B cell (primary cell): ENCODE results near the gene TTLL6. TPM values are rescaled to one million over a fixed set of nuclear protein-coding genes. Genes with fewer than 3 reads are reported as not detected.

Experiments
- ATAC-seq: fragments of 200-7000 bp; cut with Tn5 transposase; one replicate; pipeline ENCODE4 v1.10.0; 2021; ENCODE audit warnings: low read depth, mild to moderate bottlenecking, moderate number of reproducible peaks, moderate library complexity
- CTCF ChIA-PET: fragments of 350-600 bp; sonication (Branson Sonifier 250); formaldehyde crosslinking; loops from one replicate; lab custom pipeline; 2021; ENCODE audit warnings: antibody characterized with exemption, inconsistent platforms; lab: Charles Lee
- POLR2A ChIA-PET: fragments of 350-600 bp; sonication (Branson Sonifier 250); formaldehyde crosslinking; loops from one replicate; lab custom pipeline; 2021; ENCODE audit warnings: antibody characterized with exemption; lab: Charles Lee
- DNase-seq: peaks from one replicate; pipeline ENCODE4 v3.0.0; 2013
- H2AFZ ChIP-seq: 2 replicates; pipeline ENCODE4 v1.6.1; 2012; ENCODE audit warnings: mild to moderate bottlenecking, low read depth, low read length; ENCODE audit not compliant: insufficient read depth, poor library complexity, severe bottlenecking
- H3K27ac ChIP-seq, 2 donors: 1 replicate in 1 of 2; 2 replicates in 1 of 2; pipeline ENCODE4 v1.5.1; 2012 to 2013; ENCODE audit warnings: low read length in 2 of 2, mild to moderate bottlenecking in 2 of 2, moderate library complexity in 1 of 2
- H3K27me3 ChIP-seq, 4 experiments: fragments of 200-600 bp in 1 of 4; sonication (generic) in 1 of 4; replicated peaks in 1 of 4; 1 replicate in 2 of 4; 2 replicates in 2 of 4; pipeline versions ENCODE4 v1.6.1 to v1.7.0; 2013 to 2016; ENCODE audit warnings: low read length in 3 of 4, mild to moderate bottlenecking in 2 of 4, mixed read lengths in 1 of 4, moderate library complexity in 1 of 4; ENCODE audit not compliant: insufficient read depth in 4 of 4, control insufficient read depth in 3 of 4; ENCODE audit errors: control extremely low read depth in 1 of 4
- H3K36me3 ChIP-seq, 2 experiments: replicated peaks in 1 of 2; 1 replicate in 1 of 2; 2 replicates in 1 of 2; pipeline versions ENCODE4 v1.6.1 to v1.7.1; 2013; ENCODE audit warnings: low read length in 1 of 2; ENCODE audit not compliant: insufficient read depth in 2 of 2, control insufficient read depth in 1 of 2; ENCODE audit errors: control extremely low read depth in 1 of 2, extremely low read depth in 1 of 2
- H3K4me1 ChIP-seq, 2 donors: fragments of 200-600 bp in 1 of 2; sonication (generic) in 1 of 2; 1 replicate in 1 of 2; 2 replicates in 1 of 2; pipeline versions ENCODE4 v1.5.1 to v1.6.1; 2013 to 2017; ENCODE audit warnings: low read length in 2 of 2; ENCODE audit not compliant: control insufficient read depth in 2 of 2, insufficient read depth in 2 of 2
- H3K4me2 ChIP-seq: replicated peaks from 2 replicates; pipeline ENCODE3; 2012; ENCODE audit warnings: mild to moderate bottlenecking, low read depth, low read length; ENCODE audit not compliant: poor library complexity, severe bottlenecking
- H3K4me3 ChIP-seq, 5 experiments: fragments of 200-600 bp in 1 of 5; sonication (generic) in 1 of 5; 1 replicate in 3 of 5; 2 replicates in 2 of 5; pipeline versions ENCODE4 v1.5.1 to v1.7.0; 2011 to 2016; ENCODE audit warnings: low read length in 4 of 5, mild to moderate bottlenecking in 4 of 5, low read depth in 2 of 5, control low read depth in 1 of 5, moderate library complexity in 1 of 5; ENCODE audit not compliant: insufficient read depth in 1 of 5; ENCODE audit errors: control extremely low read depth in 1 of 5, extremely low read depth in 1 of 5
- H3K79me2 ChIP-seq: fragments of 200-600 bp; sonication (generic); one replicate; pipeline ENCODE4 v1.6.0; 2016; ENCODE audit warnings: low read length; ENCODE audit not compliant: control insufficient read depth, insufficient read depth
- H3K9ac ChIP-seq: fragments of 200-600 bp; sonication (generic); 2 replicates; pipeline ENCODE4 v1.6.1; 2017; ENCODE audit warnings: mild to moderate bottlenecking, low read length, moderate library complexity
- H3K9me3 ChIP-seq, 3 donors: one replicate each; pipeline versions ENCODE4 v1.6.1 to v1.7.1; 2013; ENCODE audit warnings: low read length in 2 of 3; ENCODE audit not compliant: control insufficient read depth in 2 of 3, insufficient read depth in 1 of 3; ENCODE audit errors: control extremely low read depth in 1 of 3
- H4K20me1 ChIP-seq: 2 replicates; pipeline ENCODE4 v1.6.0; 2012; ENCODE audit warnings: mild to moderate bottlenecking, low read length; ENCODE audit not compliant: insufficient read depth, control insufficient read depth, poor library complexity, severe bottlenecking
- H3K27ac Mint-ChIP-seq: one replicate; pipeline ENCODE4 v1.8.0; 2021; ENCODE audit warnings: mixed read lengths
- H3K27me3 Mint-ChIP-seq: one replicate; pipeline ENCODE4 v1.8.0; 2021; ENCODE audit warnings: mixed read lengths
- H3K4me1 Mint-ChIP-seq: one replicate; pipeline ENCODE4 v1.8.0; 2021; ENCODE audit warnings: mixed read lengths
- H3K4me3 Mint-ChIP-seq: one replicate; pipeline ENCODE4 v1.8.0; 2021; ENCODE audit warnings: mixed read lengths
- H3K9me3 Mint-ChIP-seq: one replicate; pipeline ENCODE4 v1.8.0; 2022; ENCODE audit warnings: mixed read lengths; ENCODE audit not compliant: insufficient read depth
- EZH2 ChIP-seq: IDR thresholded peaks from 2 replicates; pipeline ENCODE4 v1.6.1; 2012; ENCODE audit warnings: borderline replicate concordance, low read depth, mild to moderate bottlenecking, moderate library complexity, low read length; ENCODE audit not compliant: insufficient read depth, poor library complexity, severe bottlenecking
- WGBS: methylation state at CpG from one replicate; pipeline ENCODE4 v1.1.5; 2013; ENCODE audit warnings: missing lambda C conversion rate; ENCODE audit not compliant: insufficient coverage; 5-methylcytosine and 5-hydroxymethylcytosine counted together
- intact Hi-C: fragments of 100-400 bp; cut with micrococcal nuclease; formaldehyde crosslinking; loops from one replicate; pipeline ENCODE4 v1.10.0; 2022
- polyA plus RNA-seq: library from polyadenylated mRNA; depleted of rRNA; stranded (reverse); fragments of >200 nt; gene quantifications from 2 replicates; pipeline ENCODE4 v1.2.3, GENCODE V29; 2012
- total RNA-seq, 2 donors: library from RNA; stranded (reverse); fragments of 120-200 nt in 1 of 2; gene quantifications; 1 replicate in 1 of 2; 2 replicates in 1 of 2; pipeline versions ENCODE4 v1.2.3 to v1.2.4, GENCODE V29; 2013 to 2022
- TF ChIP-seq, protein P1 (sequence below): fragments of 200-600 bp; IDR thresholded peaks from one replicate; pipeline ENCODE4 v1.8.0; 2022; ENCODE audit warnings: antibody characterized with exemption, mild to moderate bottlenecking

Gene TTLL6
- total and polyA plus RNA-seq, 2 donors (not counting 1 experiment from before 2014, with no cell fraction given), result not detected

- Histone ChIP-seq H3K36me3 (no peaks in the 10 kb centered on the region), H3K79me2 (no peaks in the 10 kb centered on the region), H3K9me3 (peaks cover 0 to 39% (median 0%) of the 10 kb centered on the region in 3 donors), H4K20me1 (no peaks in the 10 kb centered on the region), H3K4me3 (no peak overlapping the region), H3K4me1 (peaks cover 35 to 62% of the 10 kb centered on the region in 2 donors), H3K27me3 (peaks cover 0 to 92% (median 80%) of the 10 kb centered on the region in 4 experiments), H3K4me2 (no peak overlapping the region), H3K9ac (no peak overlapping the region), H2AFZ (no peak overlapping the region), H3K27ac (no peak overlapping the region)
- no peak for TF ChIP-seq EZH2
- TF ChIP-seq, protein P1, sequence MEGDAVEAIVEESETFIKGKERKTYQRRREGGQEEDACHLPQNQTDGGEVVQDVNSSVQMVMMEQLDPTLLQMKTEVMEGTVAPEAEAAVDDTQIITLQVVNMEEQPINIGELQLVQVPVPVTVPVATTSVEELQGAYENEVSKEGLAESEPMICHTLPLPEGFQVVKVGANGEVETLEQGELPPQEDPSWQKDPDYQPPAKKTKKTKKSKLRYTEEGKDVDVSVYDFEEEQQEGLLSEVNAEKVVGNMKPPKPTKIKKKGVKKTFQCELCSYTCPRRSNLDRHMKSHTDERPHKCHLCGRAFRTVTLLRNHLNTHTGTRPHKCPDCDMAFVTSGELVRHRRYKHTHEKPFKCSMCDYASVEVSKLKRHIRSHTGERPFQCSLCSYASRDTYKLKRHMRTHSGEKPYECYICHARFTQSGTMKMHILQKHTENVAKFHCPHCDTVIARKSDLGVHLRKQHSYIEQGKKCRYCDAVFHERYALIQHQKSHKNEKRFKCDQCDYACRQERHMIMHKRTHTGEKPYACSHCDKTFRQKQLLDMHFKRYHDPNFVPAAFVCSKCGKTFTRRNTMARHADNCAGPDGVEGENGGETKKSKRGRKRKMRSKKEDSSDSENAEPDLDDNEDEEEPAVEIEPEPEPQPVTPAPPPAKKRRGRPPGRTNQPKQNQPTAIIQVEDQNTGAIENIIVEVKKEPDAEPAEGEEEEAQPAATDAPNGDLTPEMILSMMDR, result no peak
- peaks cover 82% of the 10 kb centered on the region for H3K27me3 Mint-ChIP-seq
- intact Hi-C loops, result no loop called here
- no peak for DNase-seq
- H3K4me3 Mint-ChIP-seq, result no peak overlapping the region
- H3K27ac Mint-ChIP-seq, result no peak overlapping the region
- ChIA-PET CTCF (interaction anchor here (0.6 kb wide), 1 partner anchor 301 kb away, joined by 4 read pairs; no protein-coding TSS in a partner anchor), POLR2A (no interaction called here)
- peaks cover 23% of the 10 kb centered on the region for H3K4me1 Mint-ChIP-seq
- H3K9me3 Mint-ChIP-seq, result no peaks in the 10 kb centered on the region
- ATAC-seq, result no peak
- 53% methylated on average over 3 of the region's 3 CpGs for WGBS
Measured at GRCh38 chr17:48730240-48730550, 86.8 kb downstream of the TTLL6 start.

GRCh38 chr17:48729335-48730239 lies 87.4 kb downstream of the TTLL6 start:
- Histone ChIP-seq H3K79me2 (no peaks in the 10 kb centered on the region), H3K4me3 (no peak overlapping the region), H2AFZ (no peak overlapping the region), H4K20me1 (no peaks in the 10 kb centered on the region), H3K4me2 (peak overlapping the region; percentile 65), H3K27me3 (peaks cover 0 to 92% (median 81%) of the 10 kb centered on the region in 4 experiments), H3K4me1 (peaks cover 41 to 65% of the 10 kb centered on the region in 2 donors), H3K27ac (no peak overlapping the region), H3K9me3 (peaks cover 0 to 45% (median 0%) of the 10 kb centered on the region in 3 donors), H3K36me3 (no peaks in the 10 kb centered on the region), H3K9ac (no peak overlapping the region)
- H3K27ac Mint-ChIP-seq, result no peak overlapping the region
- ChIA-PET POLR2A (no interaction called here), CTCF (interaction anchor here (0.6 to 1.5 kb wide), 2 partner anchors 11 to 301 kb away, joined by 3 to 4 read pairs; no protein-coding TSS in a partner anchor)
- H3K27me3 Mint-ChIP-seq, result peaks cover 82% of the 10 kb centered on the region
- TF ChIP-seq, protein P1, result no peak
- peak; percentile 58 for TF ChIP-seq EZH2
- H3K9me3 Mint-ChIP-seq, result no peaks in the 10 kb centered on the region
- DNase-seq (peak; percentile 25), ATAC-seq (no peak)
- 10% methylated on average over 17 of the region's 19 CpGs for WGBS
- intact Hi-C loops, result loop anchor here (5.0 to 10.0 kb wide), 2 partner anchors 132 to 265 kb away; partner anchors contain the start of gene IGF2BP1
- peak overlapping the region; percentile 7 for H3K4me3 Mint-ChIP-seq
- peaks cover 29% of the 10 kb centered on the region for H3K4me1 Mint-ChIP-seq
